Body of pancreas (tissue), 4 donors: Measurements from ENCODE around the gene ATP11A. TPM values are rescaled to one million over a fixed set of nuclear protein-coding genes. Genes with fewer than 3 reads are reported as not detected.

Experiments
- ATAC-seq: fragments of 150-250 bp; one replicate; pipeline ENCODE4 v1.9.1; 2016
- DNase-seq, 4 donors: peaks; one replicate each; pipeline ENCODE4 v3.0.0-alpha.2; 2019
- H3K27ac ChIP-seq, 4 donors: fragments of 200-600 bp; sonication (generic); 1 replicate in 3 of 4; 2 replicates in 1 of 4; pipeline versions ENCODE4 v1.5.1 to v1.6.1; 2016 to 2019; ENCODE audit warnings: mild to moderate bottlenecking in 1 of 4, mixed read lengths in 1 of 4, moderate library complexity in 1 of 4
- H3K27me3 ChIP-seq, 2 donors: fragments of 200-600 bp; sonication (generic); one replicate each; pipeline ENCODE4 v1.6.0; 2016; ENCODE audit warnings: mild to moderate bottlenecking in 1 of 2
- H3K36me3 ChIP-seq, 2 donors: fragments of 200-600 bp; sonication (generic); replicated peaks in 1 of 2; 2 replicates each; pipeline ENCODE4 v1.5.1; 2016; ENCODE audit warnings: low read depth in 2 of 2; ENCODE audit not compliant: insufficient read depth in 1 of 2
- H3K4me1 ChIP-seq: fragments of 200-600 bp; sonication (generic); one replicate; pipeline ENCODE4 v1.6.0; 2016
- H3K4me3 ChIP-seq, 2 donors: fragments of 200-600 bp; sonication (generic); 1 replicate in 1 of 2; 2 replicates in 1 of 2; pipeline ENCODE4 v1.5.1; 2016 to 2019
- H3K9me3 ChIP-seq, 3 donors: fragments of 200-600 bp; sonication (generic); 1 replicate in 2 of 3; 2 replicates in 1 of 3; pipeline ENCODE4 v1.5.1; 2016
- CTCF ChIP-seq, 7 experiments: fragments of 450-650 bp in 4 of 7; fragments of 200-600 bp in 3 of 7; sonication (generic) in 3 of 7; IDR thresholded peaks; one replicate each; pipeline ENCODE4 v1.5.1; 2016 to 2019; ENCODE audit warnings: antibody characterized with exemption in 7 of 7
- POLR2A ChIP-seq, 3 donors: fragments of 450-650 bp; IDR thresholded peaks; one replicate each; pipeline ENCODE4 v1.6.1; 2016; ENCODE audit warnings: antibody characterized with exemption in 3 of 3, mild to moderate bottlenecking in 2 of 3
- WGBS, 2 donors: methylation state at CpG; one replicate each; pipeline ENCODE4 v1.1.5; 2017; 5-methylcytosine and 5-hydroxymethylcytosine counted together
- intact Hi-C: fragments of 100-400 bp; cut with DNase I; formaldehyde crosslinking; loops from one replicate; pipeline ENCODE4 v1.15.1; 2023
- total RNA-seq, 2 donors: library from RNA; depleted of rRNA; stranded (reverse); fragments of >200 nt; gene quantifications; one replicate each; pipeline ENCODE4 v1.1.0, GENCODE V29; 2016

ATP11A gene
- total RNA-seq, 2 donors from 2014 or later, result 24.1 to 33.9 TPM

- intact Hi-C loops, result no loop called here
- Histone ChIP-seq H3K27ac (peak overlapping the region in 1 of 4 donors; percentile 1), H3K4me3 (no peak overlapping the region), H3K4me1 (peaks cover 5% of the 10 kb centered on the region), H3K27me3 (no peaks in the 10 kb centered on the region), H3K9me3 (no peaks in the 10 kb centered on the region), H3K36me3 (no peaks in the 10 kb centered on the region)
- TF ChIP-seq CTCF (IDR thresholded peaks at IDR 0.05), result no peak
- TF ChIP-seq POLR2A (IDR thresholded peaks at IDR 0.05), result no peak
- 62 to 64% methylated on average over 9 of the region's 9 CpGs for WGBS, 2 donors
- peak in 3 of 4 donors; percentile 32 to 61 (median 49) for DNase-seq
- peak; percentile 77 for ATAC-seq
Measured at GRCh38 chr13:112747256-112747655, 57.4 kb downstream of the ATP11A start.

GRCh38 chr13:112748947-112749735 lies 59.3 kb downstream of the ATP11A start:
- Histone ChIP-seq H3K27ac (no peak overlapping the region), H3K9me3 (no peaks in the 10 kb centered on the region), H3K4me3 (no peak overlapping the region), H3K36me3 (no peaks in the 10 kb centered on the region), H3K4me1 (no peaks in the 10 kb centered on the region), H3K27me3 (no peaks in the 10 kb centered on the region)
- peak in 3 of 4 donors; percentile 32 to 41 (median 33) for DNase-seq
- peak; percentile 36 for ATAC-seq
- intact Hi-C loops, result no loop called here
- 76 to 80% methylated on average over 16 of the region's 18 CpGs for WGBS, 2 donors
- no peak for TF ChIP-seq POLR2A (IDR thresholded peaks at IDR 0.05)
- TF ChIP-seq CTCF (IDR thresholded peaks at IDR 0.05), result no peak

GRCh38 chr13:112750570-112750969 lies 60.7 kb downstream of the ATP11A start:
- DNase-seq, result no peak
- intact Hi-C loops, result no loop called here

DNA sequence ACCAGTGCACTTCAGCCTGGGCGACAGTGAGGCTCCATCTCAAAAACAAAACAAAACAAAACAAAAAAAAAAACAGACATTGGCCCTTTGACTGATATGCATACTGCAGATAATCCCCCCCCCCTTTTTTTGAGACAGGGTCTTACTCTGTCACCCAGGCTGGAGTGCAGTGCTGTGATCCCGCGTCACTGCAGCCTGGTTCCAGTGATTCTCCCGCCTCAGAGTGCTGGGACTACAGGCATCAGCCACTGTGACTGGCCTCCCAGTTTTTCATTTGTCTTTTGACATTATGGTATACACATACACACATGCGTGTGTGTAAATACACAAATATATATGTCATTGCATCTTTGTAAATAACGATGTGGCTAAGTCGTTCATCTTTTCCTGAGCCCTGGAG lies 61.8 kb downstream of the ATP11A start:
- Histone ChIP-seq H3K4me3 (no peak overlapping the region), H3K27ac (no peak overlapping the region), H3K4me1 (peaks cover 5% of the 10 kb centered on the region), H3K9me3 (no peaks in the 10 kb centered on the region), H3K36me3 (no peaks in the 10 kb centered on the region), H3K27me3 (no peaks in the 10 kb centered on the region)
- WGBS, 2 donors, result 94 to 96% methylated on average over 7 of the region's 7 CpGs
- intact Hi-C loops, result no loop called here
- DNase-seq (no peak), ATAC-seq (no peak)
- TF ChIP-seq CTCF (IDR thresholded peaks at IDR 0.05), result no peak
- no peak for TF ChIP-seq POLR2A (IDR thresholded peaks at IDR 0.05)

More at GRCh38 chr13:112750570-112750969, 60.7 kb downstream of the ATP11A start:
- no peak overlapping the region for H3K27ac ChIP-seq
- H3K4me1 ChIP-seq, result no peaks in the 10 kb centered on the region
- TF ChIP-seq CTCF (IDR thresholded peaks at IDR 0.05) (no peak), POLR2A (IDR thresholded peaks at IDR 0.05) (no peak)
- WGBS, 2 donors, result 81 to 89% methylated on average over 10 of the region's 10 CpGs
- no peak for ATAC-seq
- no peak overlapping the region for H3K4me3 ChIP-seq
- H3K27me3 ChIP-seq, result no peaks in the 10 kb centered on the region
- H3K36me3 ChIP-seq, result no peaks in the 10 kb centered on the region
- H3K9me3 ChIP-seq, result no peaks in the 10 kb centered on the region

GRCh38 chr13:112752211-112752610 lies 62.4 kb downstream of the ATP11A start:
- TF ChIP-seq POLR2A (IDR thresholded peaks at IDR 0.05) (no peak), CTCF (IDR thresholded peaks at IDR 0.05) (no peak)
- H3K4me3 ChIP-seq, result no peak overlapping the region
- no peak for DNase-seq
- H3K36me3 ChIP-seq, result no peaks in the 10 kb centered on the region
- intact Hi-C loops, result no loop called here
- H3K4me1 ChIP-seq, result peaks cover 9% of the 10 kb centered on the region
- no peaks in the 10 kb centered on the region for H3K27me3 ChIP-seq
- 91 to 96% methylated on average over 14 to 20 of the region's 20 CpGs for WGBS, 2 donors
- no peak overlapping the region for H3K27ac ChIP-seq
- no peak for ATAC-seq
- H3K9me3 ChIP-seq, result no peaks in the 10 kb centered on the region
